Hepatocyte (in vitro differentiated cells): ENCODE results near the gene YBEY. TPM values are rescaled to one million over a fixed set of nuclear protein-coding genes. Genes with fewer than 3 reads are reported as not detected.
A peak's percentile ranks its signal among the peaks of the same experiment; 100 is the strongest.

Source experiments
- DNase-seq: peaks from one replicate; pipeline ENCODE4 v3.0.0-alpha.2; 2016; ENCODE audit warnings: low spot score
- H2AFZ ChIP-seq: fragments of 200-600 bp; sonication (generic); 2 replicates; pipeline ENCODE4 v1.6.0; 2016; ENCODE audit warnings: antibody characterized with exemption, mild to moderate bottlenecking
- H3K27ac ChIP-seq: fragments of 200-600 bp; sonication (generic); 2 replicates; pipeline ENCODE4 v1.5.1; 2016; ENCODE audit warnings: mild to moderate bottlenecking
- H3K27me3 ChIP-seq: fragments of 200-600 bp; sonication (generic); 2 replicates; pipeline ENCODE4 v1.6.1; 2016
- H3K36me3 ChIP-seq: fragments of 200-600 bp; sonication (generic); replicated peaks from 2 replicates; pipeline ENCODE4 v1.5.1; 2016; ENCODE audit warnings: low read depth; ENCODE audit not compliant: insufficient read depth
- H3K4me1 ChIP-seq: fragments of 200-600 bp; sonication (generic); 2 replicates; pipeline ENCODE4 v1.5.1; 2016; ENCODE audit warnings: mild to moderate bottlenecking, moderate library complexity; ENCODE audit not compliant: insufficient read depth
- H3K4me2 ChIP-seq: fragments of 200-600 bp; sonication (generic); 2 replicates; pipeline ENCODE4 v1.6.0; 2016
- H3K4me3 ChIP-seq: fragments of 200-600 bp; sonication (generic); 2 replicates; pipeline ENCODE4 v1.5.1; 2016; ENCODE audit warnings: mild to moderate bottlenecking
- H3K79me2 ChIP-seq: fragments of 200-600 bp; sonication (generic); 2 replicates; pipeline ENCODE4 v1.6.0; 2017; ENCODE audit warnings: mild to moderate bottlenecking
- H3K9me2 ChIP-seq: fragments of 200-600 bp; sonication (generic); replicated peaks from 2 replicates; pipeline ENCODE4 v1.6.0; 2017; ENCODE audit warnings: mild to moderate bottlenecking; ENCODE audit not compliant: insufficient read depth
- H3K9me3 ChIP-seq: fragments of 200-600 bp; sonication (generic); 2 replicates; pipeline ENCODE4 v1.5.1; 2016; ENCODE audit warnings: low read depth, mild to moderate bottlenecking
- H4K20me1 ChIP-seq: fragments of 200-600 bp; sonication (generic); 2 replicates; pipeline ENCODE4 v1.6.0; 2016; ENCODE audit warnings: mild to moderate bottlenecking; ENCODE audit not compliant: insufficient read depth, poor library complexity, severe bottlenecking
- CTCF ChIP-seq: fragments of 200-600 bp; sonication (generic); IDR thresholded peaks from 2 replicates; pipeline ENCODE4 v1.5.1; 2016; ENCODE audit warnings: antibody characterized with exemption, mild to moderate bottlenecking; ENCODE audit not compliant: poor library complexity
- EZH2 ChIP-seq: fragments of 200-600 bp; sonication (generic); IDR thresholded peaks from 2 replicates; pipeline ENCODE4 v1.6.1; 2016; ENCODE audit warnings: antibody characterized with exemption, mild to moderate bottlenecking, borderline replicate concordance
- EZH2phosphoT487 ChIP-seq: fragments of 200-600 bp; sonication (generic); IDR thresholded peaks from one replicate; pipeline ENCODE4 v1.6.1; 2018; ENCODE audit warnings: antibody characterized with exemption, mild to moderate bottlenecking, low read depth, moderate library complexity; ENCODE audit not compliant: unreplicated experiment, severe bottlenecking
- WGBS: methylation state at CpG from one replicate; pipeline ENCODE4 v1.1.6; 2016; ENCODE audit warnings: low lambda C conversion rate; ENCODE audit errors: missing lambda C conversion rate; 5-methylcytosine and 5-hydroxymethylcytosine counted together
- polyA plus RNA-seq: library from polyadenylated mRNA; unstranded; fragments of >200 nt; fragmentation: Nextera tagmentation; extraction: Ambion mirVana; gene quantifications from 2 replicates; pipeline ENCODE4 v1.2.1, GENCODE V29; 2016
- total RNA-seq: library from RNA; depleted of rRNA; stranded (reverse); fragments of >200 nt; gene quantifications from 2 replicates; pipeline ENCODE4 v1.2.3, GENCODE V29; 2014

The YBEY gene
- total and polyA plus RNA-seq, 2 experiments from 2014 or later: 13.9 to 25.4 TPM

DNA sequence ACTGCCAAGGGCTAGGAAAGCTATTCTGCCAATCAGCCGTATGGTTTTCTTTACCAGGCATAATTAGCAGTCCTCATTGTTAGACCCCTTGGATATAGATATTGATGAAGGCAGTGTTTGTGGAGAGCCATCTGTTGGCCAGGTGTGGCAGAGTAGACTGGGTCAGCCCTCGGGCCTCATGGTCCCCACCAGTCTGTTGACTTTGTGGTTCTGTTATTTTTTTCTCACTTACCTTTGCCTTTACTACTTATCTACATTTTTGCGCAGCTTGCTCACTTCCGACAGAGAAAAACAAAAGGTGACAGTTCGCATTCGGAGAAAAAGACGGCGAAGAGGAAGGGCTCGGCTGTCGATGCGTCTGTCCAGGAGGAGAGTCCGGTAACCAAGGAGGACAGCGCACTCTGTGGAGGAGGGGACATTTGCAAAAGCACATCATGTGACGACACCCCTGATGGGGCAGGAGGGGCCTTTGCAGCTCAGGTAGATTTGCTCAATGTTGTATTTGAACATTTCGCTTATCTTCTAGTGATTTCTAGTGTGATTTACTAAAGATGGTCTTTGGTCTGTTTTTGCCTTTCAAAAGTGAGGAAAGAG is 40.1 kb downstream of the YBEY start:
- Histone ChIP-seq H3K4me2 (peak overlapping the region; percentile 99), H2AFZ (peak overlapping the region; percentile 13), H3K4me1 (peaks cover 22% of the 10 kb centered on the region), H3K9me2 (no peaks in the 10 kb centered on the region), H4K20me1 (no peaks in the 10 kb centered on the region), H3K27ac (peak overlapping the region; percentile 34), H3K36me3 (no peaks in the 10 kb centered on the region), H3K4me3 (peak overlapping the region; percentile 98), H3K27me3 (no peaks in the 10 kb centered on the region), H3K79me2 (peaks cover 79% of the 10 kb centered on the region), H3K9me3 (no peaks in the 10 kb centered on the region)
- TF ChIP-seq CTCF (peak; percentile 9), EZH2phosphoT487 (no peak)
- DNase-seq: no peak
- 79% methylated on average over 15 of the region's 15 CpGs for WGBS

- Histone ChIP-seq H3K79me2 (peaks cover 72% of the 10 kb centered on the region), H3K9me3 (no peaks in the 10 kb centered on the region), H3K4me3 (no peak overlapping the region), H4K20me1 (no peaks in the 10 kb centered on the region), H3K9me2 (no peaks in the 10 kb centered on the region), H3K4me2 (no peak overlapping the region), H3K4me1 (peaks cover 14% of the 10 kb centered on the region), H3K27me3 (no peaks in the 10 kb centered on the region), H3K27ac (no peak overlapping the region), H3K36me3 (no peaks in the 10 kb centered on the region), H2AFZ (no peak overlapping the region)
- DNase-seq: no peak
- TF ChIP-seq CTCF (no peak), EZH2phosphoT487 (no peak), EZH2 (no peak)
- 97% methylated on average over 4 of the region's 4 CpGs for WGBS
Observed at GRCh38 chr21:46327711-46328110, 41.6 kb downstream of the YBEY start.

GRCh38 chr21:46328151-46328550 is 42.0 kb downstream of the YBEY start:
- Histone ChIP-seq H3K79me2 (peaks cover 70% of the 10 kb centered on the region), H3K4me2 (no peak overlapping the region), H3K4me3 (no peak overlapping the region), H2AFZ (no peak overlapping the region), H3K9me2 (no peaks in the 10 kb centered on the region), H3K9me3 (no peaks in the 10 kb centered on the region), H3K36me3 (no peaks in the 10 kb centered on the region), H4K20me1 (no peaks in the 10 kb centered on the region), H3K27me3 (no peaks in the 10 kb centered on the region), H3K27ac (no peak overlapping the region), H3K4me1 (peaks cover 12% of the 10 kb centered on the region)
- DNase-seq: no peak
- no peak for TF ChIP-seq EZH2
- no peak for TF ChIP-seq CTCF
- no peak for TF ChIP-seq EZH2phosphoT487
- 79% methylated on average over 5 of the region's 5 CpGs for WGBS

GRCh38 chr21:46329796-46330195 is 43.7 kb downstream of the YBEY start:
- no peak for TF ChIP-seq EZH2phosphoT487
- no peak for TF ChIP-seq EZH2
- no peak for TF ChIP-seq CTCF

More at GRCh38 chr21:46329796-46330195, 43.7 kb downstream of the YBEY start:
- no peak overlapping the region for H3K27ac ChIP-seq
- no peaks in the 10 kb centered on the region for H3K27me3 ChIP-seq
- DNase-seq: no peak
- H3K4me3 ChIP-seq: no peak overlapping the region
- H3K36me3 ChIP-seq: no peaks in the 10 kb centered on the region
- peaks cover 12% of the 10 kb centered on the region for H3K4me1 ChIP-seq
- no peaks in the 10 kb centered on the region for H3K9me3 ChIP-seq
- H3K4me2 ChIP-seq: no peak overlapping the region
- no peak overlapping the region for H2AFZ ChIP-seq
- H3K9me2 ChIP-seq: no peaks in the 10 kb centered on the region
- 95% methylated on average over 2 of the region's 2 CpGs for WGBS
- H4K20me1 ChIP-seq: no peaks in the 10 kb centered on the region
- H3K79me2 ChIP-seq: peaks cover 67% of the 10 kb centered on the region
